ENCODE data around the gene MARCHF2.

GRCh38 chr19:8451377-8451776, 38.3 kb downstream of the MARCHF2 start:
- no peak for TF ChIP-seq CTCF (IDR thresholded peaks at IDR 0.05)
- no peak for TF ChIP-seq ZFX (IDR thresholded peaks at IDR 0.05; ENCODE audit: borderline replicate concordance)
